ENCODE results near the gene PBX2.

DNA sequence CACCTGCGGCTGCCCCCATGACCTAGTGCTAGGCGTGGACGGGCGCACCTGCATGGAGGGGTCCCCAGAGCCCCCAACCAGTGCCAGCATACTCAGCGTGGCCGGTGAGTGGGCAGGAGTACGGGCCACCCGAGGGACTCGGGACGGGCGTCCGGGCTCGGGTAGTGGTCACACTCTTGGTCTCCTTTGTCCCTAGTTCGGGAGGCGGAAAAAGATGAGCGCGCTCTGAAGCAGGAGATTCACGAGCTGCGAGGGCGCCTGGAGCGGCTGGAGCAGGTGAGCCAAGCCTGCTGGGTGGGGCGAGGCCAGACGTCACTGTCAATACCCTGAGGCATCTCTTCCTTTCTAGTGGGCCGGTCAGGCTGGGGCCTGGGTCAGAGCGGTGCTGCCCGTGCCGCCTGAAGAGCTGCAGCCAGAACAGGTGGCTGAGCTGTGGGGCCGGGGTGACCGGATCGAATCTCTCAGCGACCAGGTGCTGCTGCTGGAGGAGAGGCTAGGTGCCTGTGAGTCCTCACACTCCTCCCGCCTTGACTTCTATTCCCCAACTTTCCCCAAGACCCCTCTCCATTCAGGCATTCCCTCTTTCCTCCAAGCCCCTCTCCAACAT, 22.7 kb downstream of the PBX2 start:
- no peak for TF ChIP-seq ZNF274 (IDR thresholded peaks at IDR 0.05; ENCODE audit: low read depth, low read length)
- no peak for TF ChIP-seq YY1 (IDR thresholded peaks at IDR 0.05; ENCODE audit: insufficient read depth, insufficient read length)
- no peak for TF ChIP-seq SUZ12 (IDR thresholded peaks at IDR 0.05; ENCODE audit: extremely low read depth, insufficient read depth, insufficient read length)
